Renal pelvis (tissue), 4 donors: ENCODE results near the gene KIAA1549. TPM values are rescaled to one million over a fixed set of nuclear protein-coding genes. Genes with fewer than 3 reads are reported as not detected.
A peak's percentile ranks its signal among the peaks of the same experiment; 100 is the strongest.
"Not testable (repeated sequence)": the region's sequence is repeated elsewhere in the genome, so short reads cannot be mapped to it uniquely, and the experiment has no call there.

Experiments used
- DNase-seq: peaks from one replicate; pipeline ENCODE4 v3.0.0-alpha.2; 2013
- polyA plus RNA-seq, 3 donors: library from polyadenylated mRNA; unstranded; fragments of 120-200 nt; gene quantifications; one replicate each; pipeline ENCODE4 v1.2.1, GENCODE V29; 2013; ENCODE audit not compliant: insufficient read length in 3 of 3

KIAA1549 gene
- polyA plus RNA-seq, 3 donors: 14.1 to 15.2 (median 14.2) TPM

DNA sequence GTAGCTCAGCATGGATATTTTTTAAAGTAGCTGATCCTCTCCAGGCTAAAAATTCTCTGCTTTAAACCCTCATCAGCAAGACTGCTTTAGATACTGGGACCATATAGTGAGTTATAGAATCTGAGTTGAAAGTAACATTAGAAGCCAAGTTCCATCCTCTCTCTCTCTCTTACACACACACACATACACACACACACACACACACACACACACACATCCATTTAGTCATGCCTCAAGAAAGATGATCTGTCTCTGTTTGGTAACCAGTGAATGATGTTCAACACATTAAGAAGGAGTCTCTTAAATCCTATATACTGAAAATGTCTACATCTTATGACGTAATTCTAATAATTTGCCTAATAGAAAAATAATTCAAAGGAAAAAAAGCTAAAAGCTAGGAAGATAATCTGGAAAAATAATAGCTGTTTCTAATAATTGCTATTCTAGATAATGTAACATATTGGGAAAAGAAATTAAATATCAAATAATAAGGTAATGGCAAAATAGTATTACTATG lies 166.3 kb downstream of the KIAA1549 start:
- DNase-seq: no peak

DNA sequence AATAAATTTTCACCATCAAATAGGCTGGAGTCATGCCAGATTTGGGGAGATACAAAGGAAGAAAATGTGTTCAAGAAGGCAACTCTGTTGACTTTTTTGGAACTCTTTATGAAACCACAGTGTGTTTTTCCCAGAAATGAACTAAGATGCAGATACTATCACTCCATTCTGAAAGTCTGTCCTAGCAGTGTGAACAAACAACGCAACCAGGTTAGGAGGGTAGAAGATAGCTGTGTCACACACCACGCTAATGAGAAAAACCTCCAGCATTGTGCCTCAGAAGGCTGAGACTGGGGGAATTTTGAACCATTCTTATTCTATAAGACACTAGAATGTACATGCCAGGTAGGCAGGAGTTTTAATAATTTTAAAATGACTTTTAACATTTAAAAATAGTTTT lies 167.2 kb downstream of the KIAA1549 start:
- DNase-seq: no peak

DNA sequence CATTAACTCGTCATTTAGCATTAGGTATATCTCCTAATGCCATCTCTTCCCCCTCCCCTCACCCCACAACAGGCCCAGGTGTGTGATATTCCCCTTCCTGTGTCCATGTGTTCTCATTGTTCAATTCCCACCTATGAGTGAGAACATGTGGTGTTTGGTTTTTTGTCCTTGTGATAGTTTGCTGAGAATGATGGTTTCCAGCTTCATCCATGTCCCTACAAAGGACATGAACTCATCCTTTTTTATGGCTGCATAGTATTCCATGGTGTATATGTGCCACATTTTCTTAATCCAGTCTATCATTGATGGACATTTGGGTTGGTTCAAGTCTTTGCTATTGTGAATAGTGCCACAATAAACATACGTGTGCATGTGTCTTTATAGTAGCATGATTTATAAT lies 169.9 kb downstream of the KIAA1549 start:
- DNase-seq: not testable (repeated sequence)

DNA sequence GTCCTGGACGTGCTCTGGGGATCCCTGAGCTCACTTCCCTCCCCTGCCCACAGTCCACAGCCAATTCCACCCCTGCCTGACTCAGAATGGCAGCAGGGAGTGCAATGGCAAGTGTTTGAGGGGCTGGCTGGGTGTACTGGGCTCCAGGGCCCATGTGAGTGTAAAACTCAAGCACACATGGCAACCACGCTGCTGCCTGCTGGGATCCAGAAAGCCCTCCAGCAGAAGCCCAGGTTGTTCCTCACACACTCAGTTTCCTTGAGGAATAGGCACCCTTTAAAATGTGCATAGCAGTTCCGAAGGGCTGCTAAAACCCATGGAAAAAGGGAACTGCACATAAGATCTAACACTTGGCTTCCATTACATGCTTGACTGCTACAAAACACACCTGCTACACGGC lies 171.8 kb downstream of the KIAA1549 start:
- DNase-seq: no peak

DNA sequence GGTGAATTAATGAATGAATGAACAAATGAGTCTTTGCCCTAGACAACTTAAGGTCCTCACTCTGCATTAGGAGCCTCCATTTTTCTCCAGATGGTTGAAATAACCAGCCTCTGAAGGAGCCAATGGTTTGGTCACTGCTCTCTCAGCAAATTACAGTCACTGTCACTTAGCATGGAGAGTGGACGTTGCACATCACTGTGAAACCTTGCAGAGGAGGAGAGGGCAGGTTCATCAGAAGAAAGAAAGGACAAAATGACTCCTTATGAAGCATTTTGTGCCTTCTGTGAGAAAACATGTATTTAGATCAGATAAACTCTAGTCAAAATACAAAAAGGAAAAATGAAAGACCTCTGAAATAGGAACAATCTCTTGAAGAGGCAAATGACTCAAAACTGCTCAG lies 176.6 kb downstream of the KIAA1549 start:
- no peak for DNase-seq

DNA sequence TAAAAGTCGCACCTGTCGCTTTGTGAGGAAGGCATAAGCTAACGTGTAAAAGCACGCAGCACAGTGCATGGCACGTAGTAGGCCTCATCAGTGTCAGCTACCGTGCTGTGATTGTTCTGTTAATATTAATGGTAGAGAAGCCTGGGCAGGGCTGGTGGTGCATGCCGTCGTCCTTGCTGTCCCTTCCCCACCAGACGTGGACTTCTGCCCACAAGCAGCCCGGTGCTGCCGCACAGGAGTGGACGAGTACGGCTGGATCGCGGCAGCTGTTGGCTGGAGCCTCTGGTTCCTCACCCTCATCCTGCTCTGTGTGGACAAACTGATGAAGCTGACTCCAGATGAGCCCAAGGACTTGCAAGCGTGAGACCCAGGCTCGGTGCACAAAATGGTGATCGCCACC lies 178.5 kb downstream of the KIAA1549 start:
- no peak for DNase-seq

DNA sequence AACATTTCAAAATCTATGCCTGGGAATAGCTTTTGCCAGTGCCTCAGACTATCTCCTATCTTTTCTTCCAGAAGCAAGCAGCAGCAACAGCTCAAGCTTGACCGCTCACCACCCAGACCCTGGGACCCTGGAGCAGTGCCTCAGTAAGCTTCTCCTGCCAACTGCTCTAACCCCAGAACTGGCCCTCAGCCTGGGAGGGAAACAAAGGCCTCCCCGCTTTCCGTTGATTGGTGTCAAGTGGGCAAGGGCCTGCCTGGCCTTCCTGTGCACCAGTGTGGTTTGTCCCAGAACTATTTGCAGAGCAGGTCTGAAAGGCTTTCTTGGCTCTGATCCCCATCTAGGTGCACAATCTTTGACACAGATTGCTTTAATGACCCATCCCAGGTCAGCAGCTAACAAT lies 179.9 kb downstream of the KIAA1549 start:
- no peak for DNase-seq

DNA sequence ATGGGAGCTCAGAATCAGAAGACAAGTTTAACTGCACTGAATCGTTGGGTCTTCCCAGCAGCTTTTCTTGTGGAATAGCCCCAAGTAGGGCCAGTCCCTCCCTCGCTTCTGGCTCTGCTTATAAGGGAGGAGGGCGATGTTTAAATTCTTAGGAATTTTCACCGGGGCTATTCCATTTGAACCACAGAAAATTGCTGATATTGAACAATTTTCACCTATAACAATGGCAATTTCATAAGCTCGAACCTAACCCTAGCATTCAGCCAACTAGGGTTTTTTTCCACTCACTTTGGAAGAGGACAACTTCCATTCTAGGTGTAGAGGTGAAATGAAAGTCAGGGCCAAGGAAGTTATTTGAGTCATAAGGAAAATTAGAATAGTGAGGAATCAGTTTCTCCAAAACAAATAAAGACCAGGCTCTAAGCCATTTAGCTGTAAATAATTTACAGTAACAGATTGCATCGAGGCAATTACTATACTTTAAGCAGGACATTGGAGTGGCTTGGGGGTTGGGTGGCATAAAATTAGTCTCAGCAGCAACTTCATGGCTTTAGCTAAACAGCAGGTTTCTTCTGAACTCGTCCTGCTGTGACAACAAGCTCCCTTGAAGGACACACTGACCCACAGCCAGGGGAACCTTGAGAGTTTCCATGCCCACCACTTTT lies 181.7 kb downstream of the KIAA1549 start:
- peak; percentile 38 for DNase-seq

DNA sequence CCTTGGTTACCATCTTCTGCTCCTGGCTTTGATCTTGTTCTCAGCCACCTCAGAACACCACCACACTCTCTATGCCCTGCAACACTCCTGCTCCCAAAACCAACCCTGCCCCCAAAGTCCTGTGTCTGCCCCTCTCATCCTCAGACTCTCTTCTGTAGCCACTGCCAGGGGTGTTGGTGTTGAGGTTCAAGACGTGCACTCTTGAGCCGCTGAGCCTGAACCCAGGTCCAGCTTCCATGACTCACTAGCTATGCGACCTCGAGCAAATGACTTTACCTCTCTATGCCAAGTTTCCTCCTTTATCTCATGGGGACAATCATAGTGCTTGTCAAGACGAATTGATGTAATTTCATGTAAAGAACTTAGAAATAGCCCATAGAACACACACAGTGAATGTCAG lies 182.4 kb downstream of the KIAA1549 start:
- DNase-seq: no peak

DNA sequence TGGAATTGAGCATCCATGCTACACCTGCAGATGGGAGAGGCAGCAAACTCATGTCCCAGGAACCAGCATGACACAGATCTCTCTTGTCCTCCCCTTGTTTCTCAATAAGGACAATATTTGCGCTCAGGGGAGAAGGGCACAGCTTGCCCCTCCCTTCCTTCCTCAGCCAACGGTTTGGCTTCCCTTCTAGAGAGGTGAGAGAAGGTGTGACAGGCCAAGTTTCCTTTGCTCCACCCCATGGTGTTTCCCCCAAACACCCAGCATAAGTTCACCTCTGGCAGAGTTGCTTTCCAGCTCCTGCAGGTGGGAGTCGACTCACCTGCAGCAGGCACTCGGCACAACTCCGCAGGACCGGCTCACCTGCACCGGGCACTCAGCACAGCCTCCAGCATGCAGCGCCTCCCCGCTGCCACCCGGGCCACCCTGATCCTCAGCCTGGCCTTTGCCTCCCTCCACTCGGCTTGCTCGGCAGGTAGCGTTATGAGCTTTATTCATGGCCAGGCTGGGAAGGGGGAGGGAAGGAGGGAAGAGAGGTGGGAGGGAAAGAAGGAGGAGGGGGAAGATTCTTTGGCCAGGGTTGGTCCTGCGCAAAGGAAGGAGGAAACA lies 183.4 kb downstream of the KIAA1549 start, which contains the start of the genes ATP6V0A4 and TMEM213:
TSS of gene ATP6V0A4 (minus strand) at position 482 of the 606 bp plus-strand sequence. CDS start 26,949 bp downstream, outside the sequence.
TSS of gene TMEM213 (plus strand) at position 280 of the 606 bp plus-strand sequence. CDS start at position 391, 111 bp downstream.
- DNase-seq: peak; percentile 16

DNA sequence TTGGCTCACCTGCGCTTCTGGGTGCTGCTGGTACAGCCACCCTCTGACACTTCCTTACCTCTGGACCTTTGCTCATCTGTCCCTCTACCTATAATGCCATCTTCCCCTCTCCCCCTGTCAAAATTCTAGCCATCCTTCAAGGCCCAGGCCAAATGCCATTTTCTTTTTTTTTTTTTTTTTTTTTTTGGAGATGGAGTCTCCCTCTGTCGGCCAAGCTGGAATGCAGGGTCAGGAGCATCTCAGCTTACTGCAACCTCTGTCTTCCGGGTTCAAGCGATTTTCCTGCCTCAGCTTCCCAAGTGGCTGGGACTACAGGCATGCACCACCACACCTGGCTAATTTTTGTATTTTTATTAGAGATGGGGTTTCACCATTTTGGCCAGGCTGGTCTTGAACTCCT lies 184.1 kb downstream of the KIAA1549 start:
- not testable (repeated sequence) for DNase-seq

DNA sequence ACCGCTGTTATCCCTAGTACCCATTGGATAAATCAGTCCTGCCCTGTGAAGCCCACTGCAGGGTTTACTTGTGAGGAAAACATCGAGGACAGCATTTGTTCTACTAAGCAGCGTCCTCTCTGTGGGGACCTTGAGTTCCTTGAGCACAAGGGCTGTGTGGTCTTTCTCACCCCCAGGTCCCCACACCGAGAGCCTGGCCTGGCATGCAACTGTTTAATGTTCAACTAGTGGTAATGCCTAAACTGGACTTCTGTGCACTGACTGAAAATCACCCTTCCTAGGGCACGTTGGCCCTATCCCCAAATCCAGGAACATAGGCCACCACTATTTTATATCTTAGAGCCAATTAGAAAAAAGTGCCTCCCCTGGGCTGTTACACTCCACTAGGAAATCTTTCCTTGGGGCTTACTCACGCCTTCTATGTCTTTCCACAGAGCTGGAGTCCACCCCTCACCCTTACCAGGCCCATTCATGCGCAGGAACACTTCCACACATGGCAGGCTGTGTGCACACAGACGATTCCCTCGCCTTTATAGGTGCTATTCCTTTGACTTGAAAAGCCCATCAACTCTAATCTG lies 185.1 kb downstream of the KIAA1549 start:
- DNase-seq: no peak

DNA sequence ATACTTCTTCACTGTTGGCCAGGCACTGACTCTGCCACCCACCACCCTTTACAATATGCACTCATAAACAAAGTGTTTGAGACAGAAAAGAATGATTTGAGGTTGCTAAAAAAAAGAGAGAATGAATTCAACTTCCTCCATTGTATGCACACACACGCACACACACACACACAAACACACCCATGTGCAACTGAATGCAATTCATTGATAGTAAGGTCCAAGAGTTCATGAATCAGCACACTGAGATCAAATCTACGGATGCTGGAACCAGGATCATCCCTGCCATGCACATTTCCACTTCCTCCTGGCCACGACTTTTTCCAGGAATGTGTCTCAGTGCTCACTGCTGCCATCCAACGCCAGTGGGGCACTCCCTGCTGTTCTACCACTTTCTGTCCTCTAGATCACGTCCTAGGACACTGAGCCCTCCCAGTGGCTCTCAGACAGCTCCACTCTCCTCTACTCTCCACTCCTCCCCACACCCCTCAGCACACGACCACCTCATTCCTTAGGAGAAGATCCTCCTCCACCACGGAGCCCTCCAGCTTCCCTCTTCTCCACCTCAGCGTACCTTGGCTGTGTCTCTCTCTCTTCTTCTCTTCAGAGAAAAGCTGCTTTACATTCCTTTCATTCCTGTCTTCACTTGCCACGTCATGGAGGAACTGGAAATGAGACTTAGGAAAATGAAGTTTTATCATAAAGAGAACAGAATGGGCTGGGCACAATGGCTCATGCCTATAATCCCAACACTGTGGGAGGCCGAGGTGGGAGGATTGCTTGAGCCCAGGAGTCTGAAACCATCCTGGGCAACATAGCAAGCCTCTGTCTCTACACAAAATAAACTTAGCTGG lies 195.4 kb downstream of the KIAA1549 start:
- no peak for DNase-seq

DNA sequence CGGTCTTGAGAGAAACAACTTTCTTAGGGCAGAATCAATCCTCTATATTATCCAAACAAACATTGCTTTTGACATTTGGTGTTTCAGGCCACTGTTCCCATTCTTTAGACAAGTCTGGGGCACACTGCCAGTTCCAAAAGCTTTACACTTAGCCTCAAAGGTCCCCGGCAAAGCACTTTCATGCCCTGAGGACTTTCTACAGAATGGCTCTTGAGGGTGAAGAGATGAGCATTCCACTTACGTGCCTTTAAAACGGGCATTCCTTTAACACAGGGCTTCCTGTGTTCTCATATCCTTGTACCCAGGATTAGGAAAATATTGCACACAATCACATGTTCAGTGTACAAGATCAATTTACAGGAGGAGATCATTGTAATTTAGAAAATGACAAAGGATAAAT lies 196.5 kb downstream of the KIAA1549 start:
- no peak for DNase-seq

Other genes starting within 250 kb of the KIAA1549 start
- 10 to 100 TPM; 29.3 to 52.0 (median 45.9) TPM for gene TMEM213, start 183.4 kb downstream of the KIAA1549 start, polyA plus RNA-seq
- gene ATP6V0A4, start 183.2 kb downstream of the KIAA1549 start, polyA plus RNA-seq: 10 to 100 TPM; 55.1 to 76.8 (median 56.9) TPM
- gene ZC3HAV1L, start 54.7 kb upstream of the KIAA1549 start, polyA plus RNA-seq: 10 to 100 TPM; 17.3 to 32.9 (median 29.2) TPM
- gene ZC3HAV1, start 128.3 kb upstream of the KIAA1549 start, polyA plus RNA-seq: 10 to 100 TPM; 17.2 to 25.0 (median 19.1) TPM
- 10 to 100 TPM; 11.9 to 24.9 (median 24.1) TPM for gene UBN2, start 249.8 kb upstream of the KIAA1549 start, polyA plus RNA-seq